Measurements from ENCODE around the gene IGFLR1. TPM values are rescaled to one million over a fixed set of nuclear protein-coding genes. Genes with fewer than 3 reads are reported as not detected.

IGFLR1 gene
- total and polyA plus RNA-seq, 4 donors = 7.0 to 59.7 (median 31.2) TPM

GRCh38 chr19:35713904-35714495, 28.3 kb downstream of the IGFLR1 start:
- no peak overlapping the region for H3K4me3 ChIP-seq (ENCODE audit: low read depth in 1 of 3, low read length in 3 of 3)
- DNase-seq (ENCODE audit: low spot score) = no peak
- H3K27me3 ChIP-seq (ENCODE audit: control insufficient read depth in 4 of 4, insufficient read depth in 4 of 4, low read length in 3 of 4) = no peaks in the 10 kb centered on the region

More at GRCh38 chr19:35713904-35714495, 28.3 kb downstream of the IGFLR1 start:
- no peak for TF ChIP-seq HNF4G (IDR thresholded peaks at IDR 0.05)
- no peak for TF ChIP-seq CTCF (IDR thresholded peaks at IDR 0.05; ENCODE audit: low read depth, low read length, missing input control)
- TF ChIP-seq SP1 (IDR thresholded peaks at IDR 0.05) = no peak
- TF ChIP-seq RAD21 (IDR thresholded peaks at IDR 0.05) = no peak
- TF ChIP-seq ATF3 (IDR thresholded peaks at IDR 0.05) = no peak
- TF ChIP-seq FOXA1 (IDR thresholded peaks at IDR 0.05) = no peak
- TF ChIP-seq ZBTB33 (IDR thresholded peaks at IDR 0.05) = no peak
- TF ChIP-seq HNF4A (conservative IDR thresholded peaks at IDR 0.05) = no peak
- no peak for TF ChIP-seq EGR1 (IDR thresholded peaks at IDR 0.05; ENCODE audit: low read depth in 2 of 2)
- TF ChIP-seq FOXA2 (IDR thresholded peaks at IDR 0.05) = no peak
- TF ChIP-seq TAF1 (conservative IDR thresholded peaks at IDR 0.05) = no peak
- TF ChIP-seq NR2F2 (IDR thresholded peaks at IDR 0.05) = no peak
- TF ChIP-seq RXRA (IDR thresholded peaks at IDR 0.05) = no peak
- no peak for TF ChIP-seq REST (IDR thresholded peaks at IDR 0.05)
- TF ChIP-seq JUND (IDR thresholded peaks at IDR 0.05) = no peak
- Histone ChIP-seq H3K36me3 (ENCODE audit: control insufficient read depth in 4 of 4, insufficient read depth in 3 of 4, low read depth in 1 of 4, low read length in 3 of 4) (no peaks in the 10 kb centered on the region), H3K4me1 (ENCODE audit: control insufficient read depth in 4 of 4, insufficient read depth in 4 of 4, low read length in 3 of 4) (peaks cover 5 to 21% (median 13%) of the 10 kb centered on the region in 4 donors), H3K9me3 (ENCODE audit: control insufficient read depth in 4 of 4, low read length in 3 of 4) (no peaks in the 10 kb centered on the region), H3K9ac (ENCODE audit: low read depth in 1 of 2, low read length in 2 of 2) (no peak overlapping the region), H3K27ac (ENCODE audit: low read depth in 1 of 2, low read length in 2 of 2) (no peak overlapping the region)
- WGBS = 85% methylated on average over 12 of the region's 12 CpGs

Data from liver (tissue), 9 donors.